K562 (cell line): ENCODE measurements around the gene FANCC. TPM values are rescaled to one million over a fixed set of nuclear protein-coding genes. Genes with fewer than 3 reads are reported as not detected.
A peak's percentile ranks its signal among the peaks of the same experiment; 100 is the strongest.

Experiments
- ATAC-seq: fragments of 200-7000 bp; cut with Tn5 transposase; 3 replicates; pipeline ENCODE4 v1.9.1; 2020; ENCODE audit warnings: moderate library complexity
- BruUV-seq: library from RNA; stranded (reverse); fragments of 400-500 nt; replicated peaks from 2 replicates; lab custom pipeline; 2021; lab: Mats Ljungman, UMichigan
- CTCF ChIA-PET: fragments of 300-600 bp; formaldehyde crosslinking; extraction: SDS; loops from one replicate; lab custom pipeline; 2021; ENCODE audit warnings: low intra/inter-chr PET ratio; lab: Yijun Ruan, JAX
- POLR2A ChIA-PET: fragments of 300-600, 350-650 bp; sonication (Branson Sonifier 250); formaldehyde crosslinking; extraction: SDS; loops from one replicate; lab custom pipeline; 2021; ENCODE audit warnings: antibody characterized with exemption, inconsistent platforms; lab: Yijun Ruan, JAX
- DNase-seq, 4 experiments: peaks; one replicate each; pipeline versions ENCODE4 v3.0.0 to v3.0.0-alpha.2; 2011 to 2018; ENCODE audit warnings: low spot score in 3 of 4, mixed read lengths in 3 of 4; ENCODE audit errors: extremely low read depth in 1 of 4
- FAIRE-seq: peaks from 2 replicates; lab custom pipeline; 2011; peaks lifted over from hg19 to GRCh38; lab: Jason Lieb, UNC
- H2AFZ ChIP-seq: 2 replicates; pipeline ENCODE4 v1.6.0; 2011; ENCODE audit warnings: low read depth, low read length, control low read depth, inconsistent platforms
- H3K27ac ChIP-seq: fragments of 200-600 bp; 3 replicates; pipeline ENCODE4 v1.8.0; 2011; ENCODE audit warnings: low read depth, mild to moderate bottlenecking, control low read depth, inconsistent platforms, low read length, moderate library complexity, mixed read lengths; ENCODE audit errors: extremely low read depth
- H3K27me3 ChIP-seq, 2 experiments: fragments of 300-600 bp in 1 of 2; 2 replicates in 1 of 2; 3 replicates in 1 of 2; pipeline versions ENCODE4 v1.6.0 to v1.8.0; 2011; ENCODE audit warnings: inconsistent platforms in 2 of 2, low read length in 2 of 2, mild to moderate bottlenecking in 1 of 2, mixed read lengths in 1 of 2, moderate library complexity in 1 of 2; ENCODE audit not compliant: control insufficient read depth in 2 of 2, insufficient read depth in 2 of 2
- H3K36me3 ChIP-seq: fragments of 300-600 bp; 3 replicates; pipeline ENCODE4 v1.8.0; 2011; ENCODE audit warnings: mild to moderate bottlenecking, low read length, inconsistent platforms; ENCODE audit not compliant: control insufficient read depth, insufficient read depth
- H3K4me1 ChIP-seq, 2 experiments: fragments of 200-600 bp in 1 of 2; replicated peaks in 1 of 2; 2 replicates in 1 of 2; 3 replicates in 1 of 2; pipeline versions ENCODE4 v1.5.1 to v1.8.0; 2011; ENCODE audit warnings: inconsistent platforms in 2 of 2, low read length in 2 of 2, mild to moderate bottlenecking in 1 of 2, mixed read lengths in 1 of 2, moderate library complexity in 1 of 2; ENCODE audit not compliant: control insufficient read depth in 2 of 2, insufficient read depth in 2 of 2
- H3K4me2 ChIP-seq: 2 replicates; pipeline ENCODE4 v1.6.1; 2011; ENCODE audit warnings: low read length, control low read depth, inconsistent platforms, mixed read lengths; ENCODE audit not compliant: insufficient read depth
- H3K4me3 ChIP-seq: fragments of 200-600 bp; sonication (generic), shearing (Covaris generic); 2 replicates; pipeline ENCODE4 v1.5.1; 2016; ENCODE audit warnings: control low read depth, inconsistent platforms
- H3K79me2 ChIP-seq: fragments of 200-600 bp; 3 replicates; pipeline ENCODE4 v1.8.0; 2011; ENCODE audit warnings: low read length, inconsistent platforms; ENCODE audit not compliant: control insufficient read depth, insufficient read depth
- H3K9ac ChIP-seq, 2 experiments: 2 replicates each; pipeline versions ENCODE4 v1.6.0 to v1.6.1; 2011; ENCODE audit warnings: low read depth in 2 of 2, low read length in 2 of 2, control low read depth in 1 of 2, inconsistent platforms in 1 of 2, mild to moderate bottlenecking in 1 of 2, mixed read lengths in 1 of 2; ENCODE audit not compliant: insufficient read depth in 1 of 2
- H3K9me1 ChIP-seq: one replicate; pipeline ENCODE4 v1.6.0; 2011; ENCODE audit warnings: inconsistent platforms, mild to moderate bottlenecking, low read length, moderate library complexity; ENCODE audit not compliant: control insufficient read depth, insufficient read depth
- H3K9me3 ChIP-seq: replicated peaks from 2 replicates; pipeline ENCODE4 v1.5.1; 2011; ENCODE audit warnings: low read depth, low read length, inconsistent platforms; ENCODE audit not compliant: control insufficient read depth, insufficient read depth
- H4K20me1 ChIP-seq: replicated peaks from 2 replicates; pipeline ENCODE4 v1.6.1; 2011; ENCODE audit warnings: low read length, inconsistent platforms, mixed read lengths; ENCODE audit not compliant: control insufficient read depth, insufficient read depth
- HMGN3 ChIP-seq: IDR thresholded peaks from 2 replicates; pipeline ENCODE4 v1.6.1; 2011; ENCODE audit warnings: borderline replicate concordance, low read depth, mild to moderate bottlenecking, mixed read lengths, low read length; ENCODE audit not compliant: insufficient read length; ENCODE audit errors: extremely low read depth
- NFIC ChIP-seq: fragments of 450-650 bp; IDR thresholded peaks from 2 replicates; pipeline ENCODE4 v1.6.1; 2017; ENCODE audit warnings: mild to moderate bottlenecking, inconsistent platforms
- PHF8 ChIP-seq: fragments of 200-600 bp; sonication (generic); IDR thresholded peaks from 2 replicates; pipeline ENCODE4 v1.6.1; 2012; ENCODE audit warnings: mixed run types, mild to moderate bottlenecking, inconsistent platforms, low read length, moderate library complexity, borderline replicate concordance
- RAD21 ChIP-seq, 2 experiments: fragments of 250-450 bp in 1 of 2; fragments of 450-650 bp in 1 of 2; sonication (Bioruptor Pico) in 1 of 2; formaldehyde crosslinking in 1 of 2; IDR thresholded peaks in 1 of 2; conservative IDR thresholded peaks in 1 of 2; 2 replicates each; pipeline versions ENCODE4 v1.4.0 to v1.8.0; 2020 to 2022; ENCODE audit warnings: mild to moderate bottlenecking in 2 of 2, moderate library complexity in 1 of 2
- ZNF239 ChIP-seq: fragments of 250-450 bp; sonication (Bioruptor Pico); IDR thresholded peaks from 2 replicates; pipeline ENCODE4 v1.4.0; 2020; ENCODE audit warnings: mild to moderate bottlenecking
- ZNF347 ChIP-seq: fragments of 450-650 bp; formaldehyde crosslinking; IDR thresholded peaks from 2 replicates; pipeline ENCODE4 v1.4.0; 2020; ENCODE audit warnings: low read depth, mild to moderate bottlenecking, moderate library complexity
- WGBS: fragments of 100-300 bp; shearing (Covaris generic); methylation state at CpG from one replicate; pipeline ENCODE4 v1.1.6; 2016; ENCODE audit warnings: low coverage, mixed read lengths; ENCODE audit not compliant: insufficient coverage; ENCODE audit errors: missing lambda C conversion rate; 5-methylcytosine and 5-hydroxymethylcytosine counted together
- in situ Hi-C: fragments of 300-500 bp; cut with MboI; formaldehyde crosslinking; loops from 4 replicates; pipeline ENCODE4 v1.15.0; 2018; ENCODE audit warnings: inconsistent platforms, mixed read lengths
- intact Hi-C: fragments of 100-400 bp; cut with micrococcal nuclease; formaldehyde crosslinking; loops from 2 replicates; pipeline ENCODE4 v1.14.2; 2022
- polyA plus RNA-seq, 8 experiments: library from polyadenylated mRNA; depleted of rRNA in 4 of 8; stranded (reverse) in 5 of 8; unstranded in 3 of 8; fragments of >200 nt; fragmentation: Nextera tagmentation in 2 of 8; fragmentation: Illumina TruSeq in 1 of 8; extraction: Ambion mirVana in 2 of 8; extraction: Trizol in 1 of 8; gene quantifications; 2 replicates each; pipeline versions ENCODE4 v1.2.1 to v1.2.3, GENCODE V29; 2011 to 2014; ENCODE audit warnings: inconsistent platforms in 1 of 8, missing spikeins in 1 of 8
- total RNA-seq, 7 experiments: library from RNA; depleted of rRNA in 6 of 7; stranded (reverse); fragments of >200 nt in 6 of 7; fragmentation: Illumina TruSeq in 2 of 7; extraction: Trizol in 2 of 7; gene quantifications; 2 replicates each; pipeline versions ENCODE4 v1.2.1 to v1.2.3, GENCODE V29; 2011 to 2021; ENCODE audit warnings: low replicate concordance in 1 of 7
- TF ChIP-seq, protein P1 (sequence below), 3 experiments: IDR thresholded peaks in 2 of 3; conservative IDR thresholded peaks in 1 of 3; 2 replicates each; pipeline ENCODE4 v1.5.1; 2011 to 2012; ENCODE audit warnings: low read length in 3 of 3, mild to moderate bottlenecking in 3 of 3, control low read depth in 2 of 3, improper control_type of control experiment in 1 of 3, inconsistent platforms in 1 of 3, low read depth in 1 of 3, mixed read lengths in 1 of 3, moderate library complexity in 1 of 3; ENCODE audit not compliant: insufficient read depth in 2 of 3

FANCC gene
- total and polyA plus RNA-seq, 9 of the 15 experiments (the other 6 are each of a cell fraction or from before 2014, with no cell fraction given): 4.6 to 18.4 (median 14.2) TPM

DNA sequence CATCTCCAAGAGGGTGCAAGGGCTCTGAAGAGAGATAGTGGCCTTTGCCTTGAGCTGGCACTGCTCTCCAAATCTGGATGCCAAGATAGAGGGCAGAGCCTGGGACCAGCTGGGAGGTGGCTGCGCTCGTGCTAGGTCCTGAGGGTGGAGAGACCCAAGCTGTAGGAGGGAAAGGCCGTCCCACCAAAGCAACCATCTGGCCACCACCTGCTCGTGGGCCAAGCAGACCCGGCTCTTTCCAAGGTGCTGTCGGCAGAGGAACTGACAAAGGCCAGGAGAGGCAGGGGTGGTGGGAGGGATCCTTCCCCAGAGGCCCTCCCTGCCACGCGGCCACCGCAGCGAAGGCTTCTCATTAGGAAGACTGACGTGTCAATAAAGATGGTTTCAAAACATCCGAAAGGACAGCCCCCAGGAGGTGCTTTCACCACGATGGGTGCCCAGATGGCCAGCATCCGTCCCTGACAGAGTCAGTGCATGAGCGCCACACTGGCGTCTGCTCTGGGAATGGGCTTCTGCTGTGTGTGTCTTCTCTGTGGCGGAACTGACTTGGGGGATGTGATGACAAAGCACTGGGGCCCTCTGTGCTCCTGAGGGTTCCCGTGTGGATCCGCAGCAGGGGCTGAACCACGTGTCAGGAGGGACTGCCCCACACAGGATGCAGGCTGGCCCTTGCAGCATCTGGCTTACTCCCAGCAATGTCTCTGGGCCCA lies 213.5 kb downstream of the FANCC start:
- no peak for DNase-seq
- Histone ChIP-seq H3K4me2 (no peak overlapping the region), H3K9ac (no peak overlapping the region), H4K20me1 (no peaks in the 10 kb centered on the region), H3K9me3 (no peaks in the 10 kb centered on the region), H3K4me1 (peaks cover 0 to 7% of the 10 kb centered on the region in 2 experiments; a peak in 1 of 5 replicates), H3K27ac (no peak overlapping the region), H2AFZ (no peak overlapping the region), H3K36me3 (peaks cover 18% of the 10 kb centered on the region; the same call in 1 of the 3 replicates), H3K9me1 (no peaks in the 10 kb centered on the region), H3K79me2 (no peaks in the 10 kb centered on the region), H3K4me3 (no peak overlapping the region), H3K27me3 (no peaks in the 10 kb centered on the region)
- BruUV-seq: no TSS peak
- ChIA-PET CTCF (no interaction called here), POLR2A (interaction anchor here (1.3 kb wide), 1 partner anchor 15 kb away, joined by 3 read pairs; no protein-coding TSS in a partner anchor)
- in situ Hi-C loops: no loop called here
- no peak for FAIRE-seq
- intact Hi-C loops: no loop called here
- 70% methylated on average over 17 of the region's 20 CpGs for WGBS
- TF ChIP-seq HMGN3: no peak
- no peak for ATAC-seq

DNA sequence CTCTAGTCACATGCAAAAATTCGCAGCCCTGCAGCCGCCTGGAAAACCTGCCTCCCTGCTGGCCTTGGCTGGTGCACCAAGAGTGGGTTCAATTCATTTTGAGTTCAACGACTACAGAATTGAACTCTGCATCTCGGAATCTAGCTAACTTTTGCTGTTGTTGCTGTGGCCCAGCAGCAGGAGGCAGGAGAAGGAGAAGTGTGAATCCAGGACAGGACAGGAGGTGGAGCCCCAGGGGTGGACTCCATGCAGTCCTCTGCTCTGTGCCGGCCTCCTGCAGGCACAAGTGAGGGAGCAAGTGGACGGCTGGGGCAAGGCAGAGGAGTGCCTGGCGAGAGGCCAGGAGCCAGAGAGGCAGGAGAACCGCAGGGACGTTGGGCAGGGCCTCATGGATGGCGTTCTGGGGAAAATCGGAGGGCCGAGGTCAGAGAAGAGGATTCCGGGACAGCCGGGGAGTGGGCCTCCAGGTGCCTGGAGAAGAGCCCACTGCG lies 214.2 kb downstream of the FANCC start:
- 78% methylated on average over 15 of the region's 15 CpGs for WGBS
- CTCF ChIA-PET: no interaction called here

More for the DNA sequence above, 214.2 kb downstream of the FANCC start:
- no peaks in the 10 kb centered on the region for H3K27me3 ChIP-seq
- TF ChIP-seq, protein P1, sequence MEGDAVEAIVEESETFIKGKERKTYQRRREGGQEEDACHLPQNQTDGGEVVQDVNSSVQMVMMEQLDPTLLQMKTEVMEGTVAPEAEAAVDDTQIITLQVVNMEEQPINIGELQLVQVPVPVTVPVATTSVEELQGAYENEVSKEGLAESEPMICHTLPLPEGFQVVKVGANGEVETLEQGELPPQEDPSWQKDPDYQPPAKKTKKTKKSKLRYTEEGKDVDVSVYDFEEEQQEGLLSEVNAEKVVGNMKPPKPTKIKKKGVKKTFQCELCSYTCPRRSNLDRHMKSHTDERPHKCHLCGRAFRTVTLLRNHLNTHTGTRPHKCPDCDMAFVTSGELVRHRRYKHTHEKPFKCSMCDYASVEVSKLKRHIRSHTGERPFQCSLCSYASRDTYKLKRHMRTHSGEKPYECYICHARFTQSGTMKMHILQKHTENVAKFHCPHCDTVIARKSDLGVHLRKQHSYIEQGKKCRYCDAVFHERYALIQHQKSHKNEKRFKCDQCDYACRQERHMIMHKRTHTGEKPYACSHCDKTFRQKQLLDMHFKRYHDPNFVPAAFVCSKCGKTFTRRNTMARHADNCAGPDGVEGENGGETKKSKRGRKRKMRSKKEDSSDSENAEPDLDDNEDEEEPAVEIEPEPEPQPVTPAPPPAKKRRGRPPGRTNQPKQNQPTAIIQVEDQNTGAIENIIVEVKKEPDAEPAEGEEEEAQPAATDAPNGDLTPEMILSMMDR (IDR thresholded peaks at IDR 0.05 in 2 of 3, conservative IDR thresholded peaks at IDR 0.05 in 1 of 3; ENCODE audit: insufficient read depth in 2 of 3, low read depth in 1 of 3, low read length in 3 of 3): peak; percentile 40 to 94 (median 59); a peak in 5 of 6 replicates
- TF ChIP-seq ZNF239 (CRISPR knock-in tag): no peak
- no peak for TF ChIP-seq PHF8
- peak in 1 of 2 experiments; percentile 40; a peak in 2 of 4 replicates for TF ChIP-seq RAD21 (CRISPR knock-in tag; conservative IDR thresholded peaks at IDR 0.05 in 1 of 2, IDR thresholded peaks at IDR 0.05 in 1 of 2)
- TF ChIP-seq ZNF347 (CRISPR knock-in tag): no peak
- TF ChIP-seq NFIC: peak; percentile 45; the same call in 1 of the 2 replicates
- TF ChIP-seq, all 486 proteins: peak for 3
- no peak for FAIRE-seq
- H3K79me2 ChIP-seq: no peaks in the 10 kb centered on the region
- H3K4me2 ChIP-seq: no peak overlapping the region
- H3K4me3 ChIP-seq: no peak overlapping the region
- in situ Hi-C loops: no loop called here
- intact Hi-C loops: no loop called here
- peak in 2 of 4 experiments; percentile 19 to 27 for DNase-seq
- ATAC-seq: peak; percentile 86
- H3K9me1 ChIP-seq: no peaks in the 10 kb centered on the region
- no peaks in the 10 kb centered on the region; the same call in 1 of the 2 replicates for H4K20me1 ChIP-seq
- peaks cover 0 to 9% of the 10 kb centered on the region in 2 experiments; a peak in 1 of 5 replicates for H3K4me1 ChIP-seq
- no peak overlapping the region for H3K9ac ChIP-seq
- no peak overlapping the region for H3K27ac ChIP-seq
- no TSS peak for BruUV-seq
- no peak overlapping the region for H2AFZ ChIP-seq
- POLR2A ChIA-PET: interaction anchor here (1.3 kb wide), 1 partner anchor 14 kb away, joined by 3 read pairs; no protein-coding TSS in a partner anchor
- H3K9me3 ChIP-seq: no peaks in the 10 kb centered on the region
- H3K36me3 ChIP-seq: peaks cover 18% of the 10 kb centered on the region; the same call in 1 of the 3 replicates
